HG02623 (cell line): ENCODE data around the gene CPA1.

Experiments used
- ATAC-seq: cut with Tn5 transposase; IDR thresholded peaks from one replicate; pipeline ENCODE4 v1.9.1; 2021; ENCODE audit warnings: moderate library complexity; ENCODE audit not compliant: unreplicated experiment

The CPA1 gene

DNA sequence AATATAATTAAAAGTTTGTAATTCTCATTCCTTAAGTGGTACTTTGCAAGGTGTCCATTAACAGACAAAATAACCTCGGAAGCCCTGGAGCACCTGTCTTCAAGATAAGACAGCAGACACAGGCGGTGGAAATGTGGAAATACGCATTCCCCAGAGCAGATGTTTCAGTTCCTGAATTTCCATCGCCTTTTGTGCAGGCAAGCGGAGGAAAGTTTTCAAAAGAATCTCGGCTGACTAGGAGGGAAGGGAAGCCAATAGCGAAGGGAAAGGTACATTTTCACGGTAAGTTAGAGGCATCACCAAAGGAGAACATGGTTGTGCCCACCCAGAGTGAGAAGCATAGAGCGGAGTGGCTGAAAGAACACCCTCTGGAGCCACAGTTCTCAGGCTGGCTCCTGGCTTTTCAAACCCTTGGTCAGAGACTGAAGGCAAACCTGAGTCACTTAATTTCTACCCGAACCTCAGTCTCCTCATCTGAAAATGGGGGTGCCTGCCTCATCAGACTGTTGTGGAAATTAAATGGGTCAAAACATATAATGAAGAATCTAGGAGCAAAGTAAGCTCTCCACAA, 13.6 kb downstream of the CPA1 start:
- ATAC-seq: no peak

- ATAC-seq: no peak
Measured at GRCh38 chr7:130394421-130395195, 14.3 kb downstream of the CPA1 start.

GRCh38 chr7:130395421-130395820, 15.1 kb downstream of the CPA1 start:
- no peak for ATAC-seq

- no peak for ATAC-seq
Measured at GRCh38 chr7:130396109-130396508, 15.8 kb downstream of the CPA1 start.

- ATAC-seq: no peak
Measured at GRCh38 chr7:130397051-130397757, 16.9 kb downstream of the CPA1 start.

DNA sequence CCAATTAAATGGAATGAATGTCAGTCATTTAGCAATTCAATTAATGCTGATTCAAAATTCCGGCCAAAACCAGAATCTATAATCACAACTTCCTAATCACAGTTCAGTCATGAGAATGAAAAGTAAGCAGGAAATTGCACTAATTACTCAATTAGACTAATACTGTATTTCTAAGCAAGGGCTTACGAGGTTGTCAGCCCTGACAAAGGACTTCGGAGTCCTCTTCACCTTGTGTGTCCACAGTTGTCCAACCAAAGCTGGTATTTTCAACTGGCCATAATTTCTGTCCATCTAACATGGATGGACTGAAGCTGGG, 17.4 kb downstream of the CPA1 start:
- no peak for ATAC-seq

DNA sequence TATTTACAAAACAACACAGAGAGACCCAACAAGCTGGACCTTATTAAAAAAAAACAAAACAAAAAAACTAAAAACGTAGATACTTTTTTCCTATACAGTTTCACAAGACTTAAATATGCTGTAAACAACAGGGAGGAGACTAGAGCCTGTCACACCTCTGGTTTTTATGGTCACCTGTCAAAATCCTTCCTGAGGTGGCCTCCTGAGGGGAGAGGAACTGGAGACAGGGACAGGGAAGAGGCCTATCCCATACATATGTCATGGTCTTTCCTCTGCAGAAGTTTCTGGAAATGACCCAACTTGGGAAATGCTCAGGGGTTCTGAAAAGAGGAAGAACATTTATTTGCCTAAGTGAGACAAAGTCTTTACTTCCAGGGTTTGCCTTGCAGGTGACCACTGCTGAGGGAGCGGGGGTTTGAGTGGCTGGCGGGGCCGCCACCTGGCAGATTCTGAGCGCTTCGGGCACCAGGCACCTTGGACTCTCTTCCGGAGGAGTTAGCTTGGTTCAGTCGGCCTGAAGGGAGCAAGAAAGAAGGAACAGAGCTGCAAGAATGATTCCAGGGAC, 18.3 kb downstream of the CPA1 start:
- no peak for ATAC-seq

- ATAC-seq: no peak
Measured at GRCh38 chr7:130400120-130400572, 19.9 kb downstream of the CPA1 start.

DNA sequence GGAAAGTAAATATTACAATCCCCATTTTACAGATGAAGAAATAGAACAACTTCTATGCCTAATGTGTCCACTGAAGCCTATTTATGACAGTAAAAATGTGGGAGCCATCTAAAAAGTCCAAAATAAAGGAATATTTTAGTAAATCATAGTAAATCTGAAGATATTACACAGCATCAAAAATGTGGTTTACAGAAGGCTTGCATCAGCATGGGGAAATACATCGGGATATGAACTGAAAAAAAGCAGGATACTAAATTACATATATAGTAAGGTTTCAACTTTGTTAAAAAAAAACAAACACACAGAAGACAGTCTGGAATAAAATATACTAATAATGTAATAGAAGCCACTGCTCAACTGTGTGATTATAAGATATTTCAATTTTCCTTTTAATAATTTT, 20.8 kb downstream of the CPA1 start:
- no peak for ATAC-seq

- no peak for ATAC-seq
Measured at GRCh38 chr7:130401578-130401977, 21.3 kb downstream of the CPA1 start.

DNA sequence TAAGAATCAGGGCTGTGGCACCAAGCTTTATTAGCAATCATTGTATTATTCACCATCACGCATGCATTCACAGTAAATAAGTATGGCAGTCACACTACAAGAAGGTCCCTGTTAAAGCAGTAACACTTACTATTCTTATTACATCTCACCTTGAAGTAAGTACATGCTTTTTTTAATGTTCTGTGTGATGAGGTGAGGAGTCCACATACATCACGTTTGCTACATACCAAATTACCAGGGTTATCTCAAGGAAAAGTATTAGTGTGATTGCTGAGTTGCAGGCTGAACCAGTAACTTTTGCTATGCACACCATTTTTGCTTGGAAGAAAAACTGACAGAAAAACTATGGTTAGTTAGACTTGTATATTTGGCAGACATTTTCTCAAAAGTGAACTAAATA, 24.7 kb downstream of the CPA1 start:
- ATAC-seq: no peak

- no peak for ATAC-seq
Measured at GRCh38 chr7:130409067-130409711, 28.9 kb downstream of the CPA1 start.

- no peak for ATAC-seq
Measured at GRCh38 chr7:130409712-130410072, 29.4 kb downstream of the CPA1 start.

GRCh38 chr7:130410868-130411541, 30.7 kb downstream of the CPA1 start:
- no peak for ATAC-seq

- no peak for ATAC-seq
Measured at GRCh38 chr7:130413201-130413600, 32.9 kb downstream of the CPA1 start.

DNA sequence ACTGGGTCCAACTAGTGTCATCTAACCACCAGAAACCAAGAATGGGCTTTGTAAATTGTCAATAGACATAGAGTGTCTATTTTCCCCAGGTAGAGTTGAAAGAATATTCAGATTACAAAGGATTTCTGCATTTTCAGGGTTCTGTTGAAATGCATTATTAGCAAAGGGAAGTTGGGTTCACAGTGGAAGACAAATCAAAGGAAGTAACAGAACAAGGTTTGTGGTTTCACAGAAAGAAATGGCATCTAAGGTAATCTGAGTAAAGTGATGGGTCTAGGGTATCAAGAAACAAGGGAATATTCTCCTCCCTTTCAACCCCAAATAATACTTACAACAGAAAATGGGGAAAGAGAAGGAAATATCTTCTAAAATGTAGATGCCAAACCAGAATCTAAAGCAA, 34.7 kb downstream of the CPA1 start:
- no peak for ATAC-seq

DNA sequence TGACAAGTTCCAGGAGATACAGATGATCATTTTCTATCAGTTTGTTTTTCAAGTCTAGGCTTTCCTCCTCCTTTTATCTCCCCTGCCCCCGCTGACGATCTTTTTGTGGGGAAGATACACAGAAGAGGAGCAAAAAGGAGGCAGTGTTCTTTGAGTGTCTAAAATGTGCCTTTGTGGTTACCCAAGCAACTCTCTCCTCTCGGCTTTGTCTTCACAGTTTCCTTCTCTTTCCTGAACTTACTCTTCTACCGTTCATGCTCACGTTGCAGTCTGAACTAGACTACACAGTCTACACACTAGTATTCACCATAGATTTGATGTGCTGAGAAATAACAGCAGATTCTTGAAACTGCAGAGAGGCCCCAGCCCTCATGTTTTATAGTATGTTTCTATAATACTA, 36.9 kb downstream of the CPA1 start:
- no peak for ATAC-seq

DNA sequence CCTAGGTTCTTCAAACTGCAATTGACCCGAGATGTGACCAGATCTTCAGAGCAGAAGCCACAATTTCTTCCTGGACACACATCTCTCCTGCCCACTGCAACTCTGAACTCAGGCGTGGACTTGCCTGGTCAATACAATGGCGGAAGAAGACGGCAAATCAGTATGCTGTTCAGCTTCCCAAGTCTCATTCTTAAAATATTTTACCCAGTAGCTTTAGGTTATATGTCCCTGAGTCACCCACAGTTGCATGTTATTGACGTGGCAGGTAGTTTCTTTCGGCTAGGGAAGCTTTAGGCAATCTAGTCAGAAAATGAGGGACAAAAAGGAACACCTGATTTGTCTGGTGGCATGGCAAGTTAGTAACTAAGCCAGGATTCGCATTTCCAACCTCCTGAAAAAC, 38.0 kb downstream of the CPA1 start:
- no peak for ATAC-seq

DNA sequence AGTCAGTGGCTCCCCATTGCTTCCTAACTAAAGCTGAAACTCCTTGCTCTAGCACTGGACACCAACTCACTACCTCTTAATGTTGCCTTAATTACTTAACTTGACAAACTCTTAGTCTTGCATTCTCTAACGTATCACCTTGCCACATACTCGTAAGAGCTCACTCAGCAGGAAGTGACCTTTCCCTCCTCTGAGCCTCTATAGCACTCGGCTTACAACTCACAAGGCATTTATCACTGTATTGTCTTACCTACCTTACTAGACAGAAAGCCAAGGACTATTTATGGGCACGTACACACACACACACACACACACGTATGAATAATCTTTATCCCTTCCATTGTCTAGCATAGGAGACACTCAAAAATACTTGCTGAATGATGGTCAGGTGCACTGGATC, 39.4 kb downstream of the CPA1 start:
- ATAC-seq: no peak

DNA sequence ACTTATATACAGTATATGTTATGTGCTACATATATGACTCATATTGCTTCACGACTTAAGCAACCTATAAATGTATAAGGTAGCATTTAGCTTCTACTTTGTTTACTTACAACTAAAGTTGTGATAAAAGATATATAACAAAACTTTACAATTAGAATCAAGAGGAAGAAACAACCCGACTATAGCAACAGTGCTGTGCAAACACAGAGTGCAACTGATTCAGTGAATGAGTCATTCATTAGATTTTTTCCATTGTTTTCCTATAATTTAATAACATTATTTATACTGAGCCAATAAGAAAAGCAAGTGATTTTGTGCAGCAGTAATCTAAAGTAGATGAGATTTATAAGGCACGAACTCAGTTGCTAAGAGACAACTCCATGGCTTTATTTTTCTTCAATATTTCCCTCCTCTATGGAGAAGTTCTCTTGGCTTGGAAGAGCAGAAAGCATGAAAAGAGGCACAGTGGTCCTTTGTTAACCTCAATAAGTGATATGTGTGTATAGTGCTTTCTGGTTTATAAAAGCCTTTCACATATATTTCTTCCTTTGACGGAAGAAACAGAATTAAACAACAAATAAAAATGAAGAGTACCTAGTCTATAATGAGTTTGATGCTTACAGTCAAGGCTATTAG, 40.8 kb downstream of the CPA1 start:
- ATAC-seq: no peak

GRCh38 chr7:130421684-130422083, 41.4 kb downstream of the CPA1 start:
- ATAC-seq: no peak
